Muscle layer of colon (tissue), 2 donors: ENCODE measurements around the gene SH3RF3.

Experiments
- H3K27ac ChIP-seq: one replicate; pipeline ENCODE4 v1.7.0; 2013; ENCODE audit warnings: low read depth, mild to moderate bottlenecking, low read length, moderate library complexity
- H3K27me3 ChIP-seq, 2 donors: one replicate each; pipeline ENCODE4 v1.7.0; 2013; ENCODE audit warnings: low read length in 2 of 2, mild to moderate bottlenecking in 2 of 2; ENCODE audit not compliant: insufficient read depth in 2 of 2, control insufficient read depth in 1 of 2
- H3K36me3 ChIP-seq: one replicate; pipeline ENCODE4 v1.7.0; 2013; ENCODE audit warnings: mild to moderate bottlenecking, low read length; ENCODE audit not compliant: insufficient read depth
- H3K4me1 ChIP-seq: one replicate; pipeline ENCODE4 v1.7.0; 2013; ENCODE audit warnings: mild to moderate bottlenecking, low read length; ENCODE audit not compliant: insufficient read depth
- H3K4me3 ChIP-seq, 2 donors: one replicate each; pipeline ENCODE4 v1.7.0; 2013; ENCODE audit warnings: low read length in 2 of 2, low read depth in 1 of 2, mild to moderate bottlenecking in 1 of 2, moderate library complexity in 1 of 2
- H3K9ac ChIP-seq: one replicate; pipeline ENCODE4 v1.7.0; 2013; ENCODE audit warnings: low read length
- H3K9me3 ChIP-seq: one replicate; pipeline ENCODE4 v1.7.0; 2013; ENCODE audit warnings: mild to moderate bottlenecking, low read length
- donor health status: abdominal sarcoma.
- donor health status: Adenocarcinoma of cecum.

Gene SH3RF3

GRCh38 chr2:109201465-109202327 lies 72.7 kb downstream of the SH3RF3 start:
- Histone ChIP-seq H3K4me1 (no peaks in the 10 kb centered on the region), H3K27me3 (no peaks in the 10 kb centered on the region), H3K9me3 (no peaks in the 10 kb centered on the region), H3K9ac (no peak overlapping the region), H3K36me3 (no peaks in the 10 kb centered on the region), H3K27ac (no peak overlapping the region), H3K4me3 (no peak overlapping the region)

GRCh38 chr2:109202486-109202885 lies 73.5 kb downstream of the SH3RF3 start:
- no peak overlapping the region for H3K9ac ChIP-seq
- H3K36me3 ChIP-seq: no peaks in the 10 kb centered on the region
- no peaks in the 10 kb centered on the region for H3K9me3 ChIP-seq
- no peaks in the 10 kb centered on the region for H3K27me3 ChIP-seq
- no peak overlapping the region for H3K27ac ChIP-seq
- no peaks in the 10 kb centered on the region for H3K4me1 ChIP-seq
- H3K4me3 ChIP-seq: no peak overlapping the region

GRCh38 chr2:109203246-109204011 lies 74.4 kb downstream of the SH3RF3 start:
- no peaks in the 10 kb centered on the region for H3K27me3 ChIP-seq
- H3K27ac ChIP-seq: no peak overlapping the region
- H3K4me3 ChIP-seq: no peak overlapping the region
- no peaks in the 10 kb centered on the region for H3K36me3 ChIP-seq
- no peaks in the 10 kb centered on the region for H3K9me3 ChIP-seq
- no peak overlapping the region for H3K9ac ChIP-seq
- no peaks in the 10 kb centered on the region for H3K4me1 ChIP-seq

- Histone ChIP-seq H3K27ac (no peak overlapping the region), H3K9me3 (no peaks in the 10 kb centered on the region), H3K27me3 (no peaks in the 10 kb centered on the region), H3K4me3 (no peak overlapping the region), H3K9ac (no peak overlapping the region), H3K36me3 (no peaks in the 10 kb centered on the region), H3K4me1 (peaks cover 6% of the 10 kb centered on the region)
Observed at GRCh38 chr2:109204412-109204811, 75.4 kb downstream of the SH3RF3 start.

GRCh38 chr2:109205447-109205846 lies 76.4 kb downstream of the SH3RF3 start:
- Histone ChIP-seq H3K36me3 (no peaks in the 10 kb centered on the region), H3K9ac (no peak overlapping the region), H3K27ac (no peak overlapping the region), H3K9me3 (no peaks in the 10 kb centered on the region), H3K4me3 (no peak overlapping the region), H3K27me3 (no peaks in the 10 kb centered on the region), H3K4me1 (peaks cover 16% of the 10 kb centered on the region)

- Histone ChIP-seq H3K27me3 (no peaks in the 10 kb centered on the region), H3K9ac (no peak overlapping the region), H3K4me3 (no peak overlapping the region)
Observed at GRCh38 chr2:109206569-109207146, 77.7 kb downstream of the SH3RF3 start.

GRCh38 chr2:109207176-109207575 lies 78.2 kb downstream of the SH3RF3 start:
- Histone ChIP-seq H3K27me3 (no peaks in the 10 kb centered on the region), H3K4me3 (no peak overlapping the region), H3K27ac (no peak overlapping the region), H3K9ac (no peak overlapping the region), H3K9me3 (no peaks in the 10 kb centered on the region), H3K36me3 (no peaks in the 10 kb centered on the region), H3K4me1 (peaks cover 24% of the 10 kb centered on the region)

More at GRCh38 chr2:109206569-109207146, 77.7 kb downstream of the SH3RF3 start:
- Histone ChIP-seq H3K27ac (no peak overlapping the region), H3K4me1 (peaks cover 24% of the 10 kb centered on the region), H3K36me3 (no peaks in the 10 kb centered on the region), H3K9me3 (no peaks in the 10 kb centered on the region)

- H3K36me3 ChIP-seq: no peaks in the 10 kb centered on the region
Observed at GRCh38 chr2:109208071-109208950, 79.3 kb downstream of the SH3RF3 start.

GRCh38 chr2:109208951-109209335 lies 79.9 kb downstream of the SH3RF3 start:
- no peaks in the 10 kb centered on the region for H3K9me3 ChIP-seq
- H3K36me3 ChIP-seq: no peaks in the 10 kb centered on the region
- H3K27ac ChIP-seq: no peak overlapping the region
- no peaks in the 10 kb centered on the region for H3K27me3 ChIP-seq
- peaks cover 24% of the 10 kb centered on the region for H3K4me1 ChIP-seq
- no peak overlapping the region for H3K9ac ChIP-seq
- no peak overlapping the region for H3K4me3 ChIP-seq

More at GRCh38 chr2:109208071-109208950, 79.3 kb downstream of the SH3RF3 start:
- Histone ChIP-seq H3K27me3 (no peaks in the 10 kb centered on the region), H3K9ac (no peak overlapping the region), H3K4me3 (no peak overlapping the region), H3K9me3 (no peaks in the 10 kb centered on the region), H3K4me1 (peaks cover 24% of the 10 kb centered on the region), H3K27ac (no peak overlapping the region)

- Histone ChIP-seq H3K27ac (no peak overlapping the region), H3K4me1 (peaks cover 24% of the 10 kb centered on the region)
Observed at GRCh38 chr2:109209412-109209811, 80.4 kb downstream of the SH3RF3 start.

GRCh38 chr2:109209941-109210340 lies 80.9 kb downstream of the SH3RF3 start:
- Histone ChIP-seq H3K9ac (no peak overlapping the region), H3K36me3 (no peaks in the 10 kb centered on the region), H3K4me3 (no peak overlapping the region), H3K9me3 (no peaks in the 10 kb centered on the region), H3K4me1 (peaks cover 24% of the 10 kb centered on the region), H3K27ac (no peak overlapping the region), H3K27me3 (no peaks in the 10 kb centered on the region)

More at GRCh38 chr2:109209412-109209811, 80.4 kb downstream of the SH3RF3 start:
- Histone ChIP-seq H3K4me3 (no peak overlapping the region), H3K9me3 (no peaks in the 10 kb centered on the region), H3K27me3 (no peaks in the 10 kb centered on the region), H3K36me3 (no peaks in the 10 kb centered on the region), H3K9ac (no peak overlapping the region)
